ENCODE results near the gene LAMB4. TPM values are rescaled to one million over a fixed set of nuclear protein-coding genes. Genes with fewer than 3 reads are reported as not detected.

Gene LAMB4
- total and polyA plus RNA-seq, 2 of the 4 experiments (the other 2 are of a cell fraction) = 0.12 to 0.18 TPM

DNA sequence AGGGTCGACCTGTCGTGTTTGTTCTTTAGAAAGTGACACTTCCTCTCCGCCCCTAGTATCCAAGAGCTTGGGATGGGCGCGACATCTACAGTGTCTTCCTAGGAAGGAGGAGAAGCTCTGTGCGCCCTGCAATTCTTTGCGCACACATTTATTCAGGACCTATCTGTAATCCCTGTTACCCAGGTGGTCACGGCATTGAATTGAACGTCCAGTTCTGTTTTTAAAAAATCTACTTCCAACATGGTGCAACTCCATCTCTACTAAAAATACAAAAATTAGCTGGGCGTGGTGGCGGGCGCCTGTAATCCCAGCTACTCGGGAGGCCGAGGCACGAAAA is 126.6 kb downstream of the LAMB4 start:
- peaks cover 17 to 33% of the 10 kb centered on the region in 2 experiments for H3K79me1 ChIP-seq (ENCODE audit: low read depth in 1 of 2, low read length in 2 of 2)
- no peak for ATAC-seq (ENCODE audit: low read depth)
- H2BK120ac ChIP-seq (ENCODE audit: low read depth, low read length) = peak overlapping the region; percentile 51
- in situ Hi-C loops (cut with MboI; ENCODE audit: low sequenced_read_pairs) = loop anchor here (5.0 kb wide), 1 partner anchor 134 kb away; no protein-coding TSS in a partner anchor
- peak overlapping the region; percentile 82 for H4K91ac ChIP-seq (ENCODE audit: insufficient read depth, low read depth, low read length)
- H4K8ac ChIP-seq (ENCODE audit: low read depth in 2 of 2, low read length in 2 of 2) = peak overlapping the region; percentile 73 to 91; a peak in 2 of 4 replicates
- CTCF ChIA-PET = interaction anchor here (1.2 to 2.3 kb wide), 3 partner anchors 13 to 358 kb away, joined by 3 to 9 read pairs (median 4); no protein-coding TSS in a partner anchor
- H3K4me2 ChIP-seq (ENCODE audit: low read depth, low read length) = peak overlapping the region; percentile 42; the same call in 1 of the 2 replicates
- peak overlapping the region; percentile 16; the same call in 1 of the 2 replicates for H4K5ac ChIP-seq (ENCODE audit: low read depth, low read length)
- peaks cover 12% of the 10 kb centered on the region for H3K9me1 ChIP-seq (ENCODE audit: insufficient read depth, low read length)
- intact Hi-C loops (cut with micrococcal nuclease) = loop anchor here (1.0 to 5.0 kb wide), 2 partner anchors 94 to 143 kb away; no protein-coding TSS in a partner anchor
- no peak overlapping the region for H3K56ac ChIP-seq (ENCODE audit: extremely low read depth, insufficient read depth, low read length)
- H4K20me1 ChIP-seq (ENCODE audit: insufficient read depth, low read length) = peaks cover 8% of the 10 kb centered on the region; the same call in 1 of the 2 replicates
- H2AK9ac ChIP-seq (replicated peaks; ENCODE audit: low read depth, low read length, poor library complexity) = peak overlapping the region; percentile 84
- H3K4ac ChIP-seq (ENCODE audit: low read depth, low read length) = peak overlapping the region; percentile 92
- H3K14ac ChIP-seq (replicated peaks; ENCODE audit: low read depth, low read length) = peak overlapping the region; percentile 86
- 0% methylated on average over 1 of the region's 15 CpGs; no CpG with 5 or more reads in 1 of the 2 experiments for WGBS, 2 experiments (ENCODE audit: extremely low coverage in 2 of 2, insufficient read length in 1 of 2)
- peak overlapping the region; percentile 39; the same call in 1 of the 2 replicates for H3K18ac ChIP-seq (ENCODE audit: low read depth, low read length)
- peak overlapping the region; percentile 8; the same call in 1 of the 2 replicates for H3K9ac ChIP-seq (ENCODE audit: low read depth, low read length)
- TF ChIP-seq BHLHE40 (IDR thresholded peaks at IDR 0.05; ENCODE audit: low read depth, low read length) (no peak), MAZ (IDR thresholded peaks at IDR 0.05; ENCODE audit: borderline replicate concordance, low read depth, low read length) (no peak), MAFK (IDR thresholded peaks at IDR 0.05; ENCODE audit: low read depth, low read length) (no peak), FOS (IDR thresholded peaks at IDR 0.05; ENCODE audit: low read depth, low read length) (no peak), MXI1 (IDR thresholded peaks at IDR 0.05; ENCODE audit: borderline replicate concordance, low read depth, low read length) (no peak), CEBPB (IDR thresholded peaks at IDR 0.05; ENCODE audit: low read depth, low read length) (no peak), RAD21 (IDR thresholded peaks at IDR 0.05; ENCODE audit: low read length) (no peak), NFE2L2 (IDR thresholded peaks at IDR 0.05; ENCODE audit: low read depth, low read length) (no peak), RFX5 (IDR thresholded peaks at IDR 0.05; ENCODE audit: low read depth, low read length) (no peak)
- TF ChIP-seq, protein P1, sequence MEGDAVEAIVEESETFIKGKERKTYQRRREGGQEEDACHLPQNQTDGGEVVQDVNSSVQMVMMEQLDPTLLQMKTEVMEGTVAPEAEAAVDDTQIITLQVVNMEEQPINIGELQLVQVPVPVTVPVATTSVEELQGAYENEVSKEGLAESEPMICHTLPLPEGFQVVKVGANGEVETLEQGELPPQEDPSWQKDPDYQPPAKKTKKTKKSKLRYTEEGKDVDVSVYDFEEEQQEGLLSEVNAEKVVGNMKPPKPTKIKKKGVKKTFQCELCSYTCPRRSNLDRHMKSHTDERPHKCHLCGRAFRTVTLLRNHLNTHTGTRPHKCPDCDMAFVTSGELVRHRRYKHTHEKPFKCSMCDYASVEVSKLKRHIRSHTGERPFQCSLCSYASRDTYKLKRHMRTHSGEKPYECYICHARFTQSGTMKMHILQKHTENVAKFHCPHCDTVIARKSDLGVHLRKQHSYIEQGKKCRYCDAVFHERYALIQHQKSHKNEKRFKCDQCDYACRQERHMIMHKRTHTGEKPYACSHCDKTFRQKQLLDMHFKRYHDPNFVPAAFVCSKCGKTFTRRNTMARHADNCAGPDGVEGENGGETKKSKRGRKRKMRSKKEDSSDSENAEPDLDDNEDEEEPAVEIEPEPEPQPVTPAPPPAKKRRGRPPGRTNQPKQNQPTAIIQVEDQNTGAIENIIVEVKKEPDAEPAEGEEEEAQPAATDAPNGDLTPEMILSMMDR (conservative IDR thresholded peaks at IDR 0.05; ENCODE audit: low read depth, low read length) = no peak
- TF ChIP-seq, protein P2, sequence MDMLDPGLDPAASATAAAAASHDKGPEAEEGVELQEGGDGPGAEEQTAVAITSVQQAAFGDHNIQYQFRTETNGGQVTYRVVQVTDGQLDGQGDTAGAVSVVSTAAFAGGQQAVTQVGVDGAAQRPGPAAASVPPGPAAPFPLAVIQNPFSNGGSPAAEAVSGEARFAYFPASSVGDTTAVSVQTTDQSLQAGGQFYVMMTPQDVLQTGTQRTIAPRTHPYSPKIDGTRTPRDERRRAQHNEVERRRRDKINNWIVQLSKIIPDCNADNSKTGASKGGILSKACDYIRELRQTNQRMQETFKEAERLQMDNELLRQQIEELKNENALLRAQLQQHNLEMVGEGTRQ (IDR thresholded peaks at IDR 0.05; ENCODE audit: low read depth, low read length) = no peak
- TF ChIP-seq, protein P3, sequence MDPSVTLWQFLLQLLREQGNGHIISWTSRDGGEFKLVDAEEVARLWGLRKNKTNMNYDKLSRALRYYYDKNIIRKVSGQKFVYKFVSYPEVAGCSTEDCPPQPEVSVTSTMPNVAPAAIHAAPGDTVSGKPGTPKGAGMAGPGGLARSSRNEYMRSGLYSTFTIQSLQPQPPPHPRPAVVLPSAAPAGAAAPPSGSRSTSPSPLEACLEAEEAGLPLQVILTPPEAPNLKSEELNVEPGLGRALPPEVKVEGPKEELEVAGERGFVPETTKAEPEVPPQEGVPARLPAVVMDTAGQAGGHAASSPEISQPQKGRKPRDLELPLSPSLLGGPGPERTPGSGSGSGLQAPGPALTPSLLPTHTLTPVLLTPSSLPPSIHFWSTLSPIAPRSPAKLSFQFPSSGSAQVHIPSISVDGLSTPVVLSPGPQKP (IDR thresholded peaks at IDR 0.05; ENCODE audit: borderline replicate concordance, low read depth, low read length) = no peak
- peak overlapping the region; percentile 41 for H2AK5ac ChIP-seq (ENCODE audit: low read depth, low read length)
- peaks cover 14% of the 10 kb centered on the region for H3K4me1 ChIP-seq (ENCODE audit: control insufficient read depth, insufficient read depth, low read length)
- peaks cover 13% of the 10 kb centered on the region for H3K36me3 ChIP-seq (ENCODE audit: control insufficient read depth, insufficient read depth, low read length)
- peak overlapping the region; percentile 52 for H3K27ac ChIP-seq (ENCODE audit: insufficient read depth, low read length)
- H2AFZ ChIP-seq (replicated peaks; ENCODE audit: low read length, poor library complexity) = peak overlapping the region; percentile 88
- no peaks in the 10 kb centered on the region for H3K27me3 ChIP-seq (ENCODE audit: control insufficient read depth, insufficient read depth, low read length)
- H2BK15ac ChIP-seq (ENCODE audit: low read depth, low read length) = peak overlapping the region; percentile 26; the same call in 1 of the 3 replicates
- H3K4me3 ChIP-seq (ENCODE audit: insufficient read depth, low read depth, low read length) = peak overlapping the region; percentile 88
- POLR2A ChIA-PET (ENCODE audit: unreplicated experiment) = interaction anchor here (0.5 to 1.5 kb wide), 2 partner anchors 142 to 146 kb away, joined by 4 to 6 read pairs; no protein-coding TSS in a partner anchor
- no peak for DNase-seq
- peak overlapping the region; percentile 72 for H3K23ac ChIP-seq (ENCODE audit: low read depth, low read length)
- dilution Hi-C loops (cut with HindIII; ENCODE audit: low sequenced_read_pairs, unreplicated experiment) = loop anchor here (25.0 kb wide), 1 partner anchor 134 kb away; the partner anchor contains the start of gene LAMB4
- BruUV-seq (replicated peaks) = no TSS peak
- no peaks in the 10 kb centered on the region for H3K9me3 ChIP-seq (ENCODE audit: control insufficient read depth, insufficient read depth, low read length)
- H2BK5ac ChIP-seq (ENCODE audit: low read depth, low read length, poor library complexity, severe bottlenecking) = no peak overlapping the region
- peak overlapping the region; percentile 56 for H2BK20ac ChIP-seq (ENCODE audit: low read depth, low read length)
